Measurements from ENCODE around the gene IL1R2.

Gene IL1R2

DNA sequence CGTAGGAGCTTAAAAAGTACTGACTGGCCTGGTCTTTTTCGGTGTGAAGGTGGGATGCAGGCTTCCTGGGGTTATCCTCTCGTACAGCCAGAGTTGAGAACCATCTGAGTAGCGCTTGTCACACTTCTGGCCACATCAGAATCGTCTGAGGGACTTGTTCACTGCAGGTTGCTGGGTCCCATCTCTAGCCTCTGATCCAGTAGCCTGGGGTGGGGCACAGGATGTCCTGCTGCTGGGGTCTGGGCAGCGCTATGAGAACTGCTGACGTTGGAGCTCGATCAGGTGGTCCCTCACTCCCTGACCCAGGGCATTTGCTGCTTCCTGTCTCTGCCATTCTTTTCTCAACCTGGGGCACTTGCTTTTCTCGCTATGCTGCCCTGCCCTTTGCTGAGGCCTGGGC is 7.1 kb upstream of the IL1R2 start (continued):
- TF ChIP-seq ZNF555 (tag by site-specific recombination; conservative IDR thresholded peaks at IDR 0.05), result no peak
- TF ChIP-seq ZNF626 (tag by site-specific recombination; IDR thresholded peaks at IDR 0.05), result no peak

DNA sequence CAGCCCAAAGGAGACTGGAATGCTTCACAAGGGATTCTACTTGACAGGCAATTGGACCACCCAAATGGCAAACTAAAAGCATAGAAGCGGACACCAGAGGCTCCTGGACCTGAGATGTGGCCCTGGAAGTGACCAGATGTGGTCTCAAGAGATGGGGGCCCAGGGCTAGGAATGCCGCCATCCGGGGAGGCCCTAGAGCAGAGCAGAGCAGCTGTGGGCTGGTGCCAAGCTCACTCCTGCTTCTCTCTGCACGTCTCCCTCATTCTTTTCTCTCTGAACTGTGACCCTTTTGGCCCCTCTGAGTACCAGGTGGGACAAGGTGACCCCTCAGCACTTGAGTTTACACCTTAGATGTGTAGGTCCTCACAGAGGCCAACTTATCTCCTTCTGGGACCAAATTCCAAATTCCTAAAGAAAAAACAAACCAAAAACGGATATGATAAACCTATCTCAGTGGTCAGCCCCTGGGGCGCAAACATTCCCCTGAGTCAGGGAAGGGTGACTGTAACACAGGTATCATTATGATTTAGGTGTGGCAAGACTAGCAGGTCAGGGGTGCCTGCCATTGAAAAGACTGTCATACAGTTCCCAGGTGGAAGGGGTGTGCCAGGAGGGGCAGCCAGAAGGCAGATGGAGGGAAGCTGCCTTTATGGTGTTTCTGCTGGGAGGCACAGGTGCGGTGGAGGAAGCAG is 6.5 kb upstream of the IL1R2 start:
- no peak for TF ChIP-seq ZNF571 (tag by site-specific recombination; IDR thresholded peaks at IDR 0.05)
- CTCF ChIA-PET, result interaction anchor here (0.6 kb wide), 1 partner anchor 467 kb away, joined by 3 read pairs; no protein-coding TSS in a partner anchor
- H3K36me3 ChIP-seq (ENCODE audit: control insufficient read depth in 2 of 2, insufficient read depth in 1 of 2, low read length in 2 of 2), result no peaks in the 10 kb centered on the region
- no peaks in the 10 kb centered on the region for H3K9me3 ChIP-seq (ENCODE audit: control insufficient read depth, insufficient read depth, low read depth, low read length)
- no peaks in the 10 kb centered on the region for H3K4me1 ChIP-seq (ENCODE audit: control insufficient read depth, insufficient read depth, low read length)
- H3K4me3 ChIP-seq (ENCODE audit: low read depth, low read length), result no peak overlapping the region
- H3K27ac ChIP-seq (ENCODE audit: extremely low read depth, low read depth, low read length), result no peak overlapping the region
- POLR2A ChIA-PET, result no interaction called here

- ChIA-PET POLR2A (no interaction called here), CTCF (interaction anchor here (0.6 kb wide), 1 partner anchor 467 kb away, joined by 3 read pairs; no protein-coding TSS in a partner anchor)
- Histone ChIP-seq H3K27ac (ENCODE audit: extremely low read depth, low read depth, low read length) (no peak overlapping the region), H3K9me3 (ENCODE audit: control insufficient read depth, insufficient read depth, low read depth, low read length) (no peaks in the 10 kb centered on the region), H3K4me1 (ENCODE audit: control insufficient read depth, insufficient read depth, low read length) (no peaks in the 10 kb centered on the region), H3K4me3 (ENCODE audit: low read depth, low read length) (no peak overlapping the region), H3K36me3 (ENCODE audit: control insufficient read depth in 2 of 2, insufficient read depth in 1 of 2, low read length in 2 of 2) (no peaks in the 10 kb centered on the region)
- TF ChIP-seq ZSCAN30 (tag by site-specific recombination; IDR thresholded peaks at IDR 0.05) (no peak), ZNF174 (tag by site-specific recombination; IDR thresholded peaks at IDR 0.05) (no peak), ZNF785 (tag by site-specific recombination; IDR thresholded peaks at IDR 0.05) (no peak), ZNF623 (tag by site-specific recombination; IDR thresholded peaks at IDR 0.05) (no peak), ZNF621 (tag by site-specific recombination; IDR thresholded peaks at IDR 0.05) (no peak), GLIS1 (tag by site-specific recombination; IDR thresholded peaks at IDR 0.05) (no peak), ZFP41 (tag by site-specific recombination; IDR thresholded peaks at IDR 0.05; ENCODE audit: borderline replicate concordance) (no peak), HOXD13 (CRISPR knock-in tag; IDR thresholded peaks at IDR 0.05; ENCODE audit: borderline replicate concordance) (no peak), ZNF561 (tag by site-specific recombination; IDR thresholded peaks at IDR 0.05; ENCODE audit: borderline replicate concordance) (no peak), ZNF473 (tag by site-specific recombination; IDR thresholded peaks at IDR 0.05) (no peak), ZNF404 (tag by site-specific recombination; IDR thresholded peaks at IDR 0.05) (no peak), ZNF114 (tag by site-specific recombination; IDR thresholded peaks at IDR 0.05) (no peak), KLF16 (tag by site-specific recombination; IDR thresholded peaks at IDR 0.05) (no peak)
- TF ChIP-seq, protein P1, sequence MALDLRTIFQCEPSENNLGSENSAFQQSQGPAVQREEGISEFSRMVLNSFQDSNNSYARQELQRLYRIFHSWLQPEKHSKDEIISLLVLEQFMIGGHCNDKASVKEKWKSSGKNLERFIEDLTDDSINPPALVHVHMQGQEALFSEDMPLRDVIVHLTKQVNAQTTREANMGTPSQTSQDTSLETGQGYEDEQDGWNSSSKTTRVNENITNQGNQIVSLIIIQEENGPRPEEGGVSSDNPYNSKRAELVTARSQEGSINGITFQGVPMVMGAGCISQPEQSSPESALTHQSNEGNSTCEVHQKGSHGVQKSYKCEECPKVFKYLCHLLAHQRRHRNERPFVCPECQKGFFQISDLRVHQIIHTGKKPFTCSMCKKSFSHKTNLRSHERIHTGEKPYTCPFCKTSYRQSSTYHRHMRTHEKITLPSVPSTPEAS (tag by site-specific recombination; IDR thresholded peaks at IDR 0.05), result no peak
- TF ChIP-seq, protein P2, sequence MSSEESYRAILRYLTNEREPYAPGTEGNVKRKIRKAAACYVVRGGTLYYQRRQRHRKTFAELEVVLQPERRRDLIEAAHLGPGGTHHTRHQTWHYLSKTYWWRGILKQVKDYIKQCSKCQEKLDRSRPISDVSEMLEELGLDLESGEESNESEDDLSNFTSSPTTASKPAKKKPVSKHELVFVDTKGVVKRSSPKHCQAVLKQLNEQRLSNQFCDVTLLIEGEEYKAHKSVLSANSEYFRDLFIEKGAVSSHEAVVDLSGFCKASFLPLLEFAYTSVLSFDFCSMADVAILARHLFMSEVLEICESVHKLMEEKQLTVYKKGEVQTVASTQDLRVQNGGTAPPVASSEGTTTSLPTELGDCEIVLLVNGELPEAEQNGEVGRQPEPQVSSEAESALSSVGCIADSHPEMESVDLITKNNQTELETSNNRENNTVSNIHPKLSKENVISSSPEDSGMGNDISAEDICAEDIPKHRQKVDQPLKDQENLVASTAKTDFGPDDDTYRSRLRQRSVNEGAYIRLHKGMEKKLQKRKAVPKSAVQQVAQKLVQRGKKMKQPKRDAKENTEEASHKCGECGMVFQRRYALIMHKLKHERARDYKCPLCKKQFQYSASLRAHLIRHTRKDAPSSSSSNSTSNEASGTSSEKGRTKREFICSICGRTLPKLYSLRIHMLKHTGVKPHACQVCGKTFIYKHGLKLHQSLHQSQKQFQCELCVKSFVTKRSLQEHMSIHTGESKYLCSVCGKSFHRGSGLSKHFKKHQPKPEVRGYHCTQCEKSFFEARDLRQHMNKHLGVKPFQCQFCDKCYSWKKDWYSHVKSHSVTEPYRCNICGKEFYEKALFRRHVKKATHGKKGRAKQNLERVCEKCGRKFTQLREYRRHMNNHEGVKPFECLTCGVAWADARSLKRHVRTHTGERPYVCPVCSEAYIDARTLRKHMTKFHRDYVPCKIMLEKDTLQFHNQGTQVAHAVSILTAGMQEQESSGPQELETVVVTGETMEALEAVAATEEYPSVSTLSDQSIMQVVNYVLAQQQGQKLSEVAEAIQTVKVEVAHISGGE (tag by site-specific recombination; conservative IDR thresholded peaks at IDR 0.05; ENCODE audit: low read depth), result no peak
- TF ChIP-seq, protein P3, sequence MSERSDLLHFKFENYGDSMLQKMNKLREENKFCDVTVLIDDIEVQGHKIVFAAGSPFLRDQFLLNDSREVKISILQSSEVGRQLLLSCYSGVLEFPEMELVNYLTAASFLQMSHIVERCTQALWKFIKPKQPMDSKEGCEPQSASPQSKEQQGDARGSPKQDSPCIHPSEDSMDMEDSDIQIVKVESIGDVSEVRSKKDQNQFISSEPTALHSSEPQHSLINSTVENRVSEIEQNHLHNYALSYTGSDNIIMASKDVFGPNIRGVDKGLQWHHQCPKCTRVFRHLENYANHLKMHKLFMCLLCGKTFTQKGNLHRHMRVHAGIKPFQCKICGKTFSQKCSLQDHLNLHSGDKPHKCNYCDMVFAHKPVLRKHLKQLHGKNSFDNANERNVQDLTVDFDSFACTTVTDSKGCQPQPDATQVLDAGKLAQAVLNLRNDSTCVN (tag by site-specific recombination; optimal IDR thresholded peaks at IDR 0.05), result no peak
These were observed 6.0 kb upstream of the IL1R2 start for GRCh38 chr2:101985793-101986164.

Measured in HEK293 (cell line).